ENCODE data around the gene TNFRSF1B.
"Not testable (repeated sequence)": the region's sequence is repeated elsewhere in the genome, so short reads cannot be mapped to it uniquely, and the experiment has no call there.

The TNFRSF1B gene

DNA sequence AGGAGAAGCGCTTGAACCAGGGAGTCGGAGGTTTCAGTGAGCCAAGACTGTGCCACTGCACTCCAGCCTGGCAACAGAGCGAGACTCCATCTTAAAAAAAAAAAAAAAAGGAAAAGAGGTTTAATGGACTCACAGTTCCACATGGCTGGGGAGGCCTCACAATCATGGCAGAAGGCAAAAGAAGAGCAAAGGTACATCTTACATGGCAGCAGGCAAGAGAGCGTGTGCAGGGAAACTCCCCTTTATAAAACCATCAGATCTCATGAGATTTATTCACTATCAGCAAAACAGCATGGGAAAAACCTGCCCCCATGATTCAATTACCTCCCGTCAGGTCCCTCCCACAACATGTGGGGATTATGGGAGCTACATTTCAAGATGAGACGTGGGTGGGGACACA is 57.3 kb downstream of the TNFRSF1B start:
- DNase-seq, result not testable (repeated sequence)

DNA sequence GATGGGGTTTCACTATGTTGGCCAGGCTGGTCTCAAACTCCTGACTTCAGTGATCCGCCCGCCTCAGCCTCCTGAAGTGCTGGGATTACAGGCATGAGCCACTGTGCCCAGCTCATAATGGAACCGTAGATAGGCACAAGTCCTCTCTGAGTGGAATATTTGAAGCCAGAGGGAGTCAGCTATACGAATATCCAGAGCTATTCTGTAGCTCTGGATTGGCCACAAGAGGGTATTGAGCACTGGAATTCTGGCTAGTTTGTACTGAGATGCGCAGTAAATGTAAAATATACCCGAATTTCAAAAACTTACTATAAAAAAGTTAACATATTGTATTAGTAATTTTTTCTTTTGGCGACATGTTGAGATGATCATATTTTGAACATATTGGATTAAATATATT is 62.2 kb downstream of the TNFRSF1B start:
- no peak for DNase-seq

DNA sequence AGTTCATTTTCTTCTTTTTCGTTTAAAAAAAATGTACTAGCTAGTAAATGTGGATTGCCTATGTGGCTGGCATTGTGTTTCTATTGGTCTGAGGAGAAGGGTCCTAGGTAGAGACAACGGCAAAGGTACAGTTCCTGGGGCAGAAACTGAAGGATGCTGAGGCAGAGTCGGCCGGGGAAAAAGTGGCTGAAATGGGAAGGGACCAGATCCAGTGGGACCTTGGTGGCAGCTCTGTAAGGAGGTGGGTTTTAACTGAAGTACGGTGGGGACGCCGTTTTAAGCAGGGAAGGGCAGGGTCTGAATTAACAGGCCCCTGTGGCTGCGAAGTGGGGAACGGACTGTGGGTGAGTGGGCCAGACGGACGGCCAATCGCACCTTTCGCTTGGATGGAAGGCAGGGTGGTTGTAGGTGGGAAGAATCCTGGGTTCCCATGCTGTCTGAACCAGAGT is 62.6 kb downstream of the TNFRSF1B start:
- no peak for DNase-seq

DNA sequence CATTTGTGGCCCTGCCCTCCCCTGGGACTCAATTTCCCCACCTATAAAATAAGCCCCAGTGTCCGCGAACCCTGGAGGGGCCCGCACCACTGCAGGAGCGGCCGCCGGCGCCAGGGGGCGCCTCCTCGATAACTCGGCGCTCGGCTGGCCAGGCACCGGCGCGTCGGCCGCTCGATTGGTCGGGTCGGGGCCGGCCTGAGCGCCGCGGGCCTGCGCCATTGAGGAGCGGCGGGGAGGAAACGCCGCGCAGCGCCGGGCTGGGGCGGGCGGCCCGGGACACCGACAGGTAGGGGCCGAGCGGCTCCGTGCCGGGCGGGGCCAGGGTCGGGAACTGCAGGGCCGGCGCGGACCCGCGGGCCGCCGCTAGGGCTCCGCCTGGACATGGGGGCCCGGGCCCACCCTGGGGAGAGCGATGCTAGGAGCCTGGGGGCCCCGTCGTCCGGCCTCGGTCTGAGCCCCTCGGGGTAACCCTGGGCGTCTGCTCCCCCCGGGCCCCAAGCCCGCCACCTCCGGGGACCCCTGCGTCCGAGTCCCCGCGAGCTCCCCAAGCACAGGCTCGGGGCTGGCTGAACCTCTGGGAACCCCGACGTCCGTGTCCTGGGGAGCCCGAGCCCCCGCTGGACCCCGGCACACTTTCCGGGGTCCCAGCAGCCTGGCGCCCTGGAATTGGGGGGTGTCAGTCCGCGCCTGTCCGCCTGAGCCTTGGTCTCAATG is 63.2 kb downstream of the TNFRSF1B start, which contains the start of gene VPS13D:
VPS13D (plus strand) TSS at position 196 of the 714 bp plus-strand sequence. CDS start 4,237 bp downstream, outside the sequence.
- peak; percentile 83 for DNase-seq

DNA sequence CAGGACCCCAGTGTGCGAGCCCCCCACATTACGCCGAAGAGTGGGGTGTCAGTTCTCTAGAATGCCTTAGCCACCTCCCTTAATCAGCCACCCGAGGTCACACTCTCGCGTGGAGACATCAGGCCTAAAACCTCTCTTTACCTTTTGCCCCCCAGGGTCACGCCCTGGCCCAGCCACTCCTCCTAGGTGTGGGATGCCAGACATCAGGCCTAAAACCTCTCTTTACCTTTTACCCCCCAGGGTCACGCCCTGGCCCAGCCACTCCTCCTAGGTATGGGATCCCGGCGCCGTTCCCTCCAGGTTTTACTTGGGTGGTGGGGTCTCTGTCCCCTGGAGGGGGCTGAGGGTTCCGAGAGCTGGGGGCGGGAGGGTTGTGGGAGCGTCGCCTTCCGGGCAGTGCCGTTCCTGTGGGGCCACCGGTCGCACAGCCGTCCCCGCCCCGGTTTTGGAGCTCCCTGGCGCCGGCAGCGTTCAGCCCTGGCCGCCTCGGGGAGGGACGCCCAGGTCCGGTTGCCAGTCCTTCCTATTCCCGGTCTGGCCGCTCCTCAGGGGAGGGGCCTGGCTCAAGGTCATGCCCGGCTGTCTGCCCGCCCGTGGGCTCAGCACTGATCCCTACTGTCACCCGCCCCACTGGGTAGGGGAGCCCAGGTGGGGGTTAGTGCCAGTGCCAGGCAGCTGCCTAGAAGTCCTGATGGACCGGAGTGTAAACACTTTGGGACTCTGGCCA is 63.9 kb downstream of the TNFRSF1B start:
- DNase-seq, result no peak

DNA sequence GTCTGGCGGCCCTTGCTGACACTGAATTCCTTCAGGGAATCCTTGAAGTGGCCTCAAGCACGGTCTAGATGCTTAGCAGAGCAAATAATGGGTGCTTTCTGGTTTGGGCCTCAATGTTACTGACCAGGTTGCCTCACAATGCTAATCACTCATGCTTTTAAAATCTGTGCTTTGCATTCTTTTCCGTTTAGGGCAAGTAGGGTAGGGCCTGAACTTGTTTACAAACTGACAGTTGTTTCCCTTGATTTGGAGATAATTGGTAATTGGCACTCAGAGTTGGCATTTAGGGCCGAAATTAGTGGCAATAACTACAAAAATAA is 64.4 kb downstream of the TNFRSF1B start:
- no peak for DNase-seq

DNA sequence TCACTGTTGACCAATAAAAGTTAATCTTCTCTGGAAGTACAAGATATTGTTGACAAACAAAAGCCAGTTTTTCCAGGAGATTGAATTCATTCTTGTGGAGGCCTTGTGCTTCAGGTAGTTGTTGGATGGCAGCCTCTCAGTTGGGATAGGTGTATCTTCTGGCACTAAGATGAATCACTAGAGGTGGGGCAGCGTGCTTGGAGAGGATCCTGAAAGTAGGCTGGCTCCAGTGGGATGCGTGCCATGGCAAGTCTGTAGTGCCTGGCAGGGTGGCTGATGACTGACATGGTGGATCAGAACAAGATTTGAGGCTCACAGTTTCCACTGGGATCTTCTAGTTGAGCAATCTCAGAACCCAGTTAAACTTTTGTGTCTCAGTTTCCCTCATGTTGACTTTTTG is 65.4 kb downstream of the TNFRSF1B start:
- peak; percentile 16 for DNase-seq

DNA sequence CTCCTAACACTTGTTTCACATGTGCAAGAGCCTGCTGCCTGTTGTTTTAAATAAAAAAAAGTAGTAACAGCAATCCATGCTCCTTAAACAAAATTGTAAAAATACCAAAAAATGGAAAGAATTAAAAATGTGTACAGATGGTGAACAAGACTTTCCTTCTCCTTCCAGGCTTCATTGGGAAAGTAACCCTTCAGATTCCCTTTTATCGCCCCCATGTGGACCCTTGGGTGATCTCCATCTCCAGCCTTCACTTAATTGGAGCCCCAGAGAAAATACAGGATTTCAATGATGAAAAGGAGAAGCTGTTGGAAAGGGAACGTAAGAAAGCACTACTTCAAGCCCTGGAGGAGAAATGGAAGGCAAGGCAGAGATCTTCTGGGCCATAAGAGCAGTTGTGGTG is 77.3 kb downstream of the TNFRSF1B start:
- DNase-seq, result no peak

DNA sequence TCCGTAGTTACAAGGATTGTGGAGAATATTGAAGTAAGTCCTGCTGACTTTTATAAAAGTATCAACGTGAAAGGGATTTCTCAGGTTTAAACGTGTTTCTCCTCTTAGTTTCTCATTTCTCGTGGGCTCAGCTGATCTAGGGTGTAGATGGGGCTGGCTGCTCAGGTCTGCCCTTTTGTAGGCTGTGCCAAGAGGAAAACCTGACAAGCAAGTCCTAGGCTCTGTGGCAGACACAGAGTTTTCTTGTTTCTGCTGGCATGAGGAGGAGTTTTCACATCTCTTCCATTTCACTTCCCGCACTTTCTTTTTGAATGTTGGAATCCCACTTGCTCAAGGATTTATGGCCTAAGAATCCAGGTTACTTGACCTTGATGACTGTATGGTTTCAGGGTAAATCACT is 77.8 kb downstream of the TNFRSF1B start:
- no peak for DNase-seq

DNA sequence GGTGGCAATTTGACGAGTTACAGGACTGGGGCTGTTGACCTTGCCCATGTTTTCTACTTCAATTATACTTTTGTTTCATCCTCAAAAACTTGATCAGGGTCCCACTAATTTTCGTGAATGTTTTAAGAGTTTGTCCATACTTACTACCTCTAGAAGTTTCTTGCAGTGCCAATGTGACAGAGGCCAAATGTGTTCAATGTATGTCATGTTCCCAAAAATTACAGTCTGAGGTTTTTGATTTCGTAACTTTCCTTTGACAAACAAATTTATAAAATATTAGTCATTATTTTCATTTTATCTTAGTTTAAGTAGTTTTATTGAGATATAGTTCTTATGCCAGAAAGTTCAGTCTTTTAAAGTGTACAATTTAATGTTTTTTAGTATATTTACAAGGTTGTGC is 78.3 kb downstream of the TNFRSF1B start:
- no peak for DNase-seq

DNA sequence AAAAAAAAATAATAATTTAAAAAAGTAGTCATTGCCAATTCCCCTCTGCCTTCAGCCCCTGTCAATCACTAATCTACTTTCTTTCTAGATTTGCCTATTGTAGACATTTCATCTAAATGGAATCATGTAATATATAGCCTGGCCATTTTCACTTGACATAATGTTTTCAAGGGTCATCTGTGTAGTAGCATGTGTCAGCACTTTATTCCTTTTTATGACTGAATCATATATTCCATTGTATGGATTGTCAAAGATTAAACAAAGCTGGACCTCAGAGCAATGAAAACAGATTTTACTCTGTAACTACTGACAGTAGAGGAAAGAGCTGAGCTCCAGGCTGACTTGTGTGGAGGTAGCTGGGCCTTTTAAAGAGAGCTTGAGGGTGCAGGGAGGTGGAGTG is 78.9 kb downstream of the TNFRSF1B start:
- no peak for DNase-seq

DNA sequence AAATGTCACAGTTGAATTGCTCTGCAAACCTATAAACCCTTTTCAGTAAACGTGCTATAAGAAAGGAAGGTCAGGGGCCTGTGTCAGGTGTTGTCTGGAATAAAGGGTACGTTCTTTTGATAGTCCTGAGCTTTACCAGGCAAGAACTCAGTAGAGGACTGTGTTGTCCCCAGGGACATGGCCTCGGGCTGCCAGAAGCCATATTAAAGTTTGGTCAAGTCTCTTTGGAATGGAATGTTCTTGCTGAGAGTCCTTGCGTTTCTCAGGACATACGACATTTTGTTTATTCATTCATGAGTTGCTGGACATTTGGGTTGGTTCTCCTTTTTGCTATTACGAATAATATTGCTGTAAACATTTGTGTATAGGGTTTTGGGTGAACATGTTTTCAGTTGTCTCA is 79.8 kb downstream of the TNFRSF1B start:
- no peak for DNase-seq

DNA sequence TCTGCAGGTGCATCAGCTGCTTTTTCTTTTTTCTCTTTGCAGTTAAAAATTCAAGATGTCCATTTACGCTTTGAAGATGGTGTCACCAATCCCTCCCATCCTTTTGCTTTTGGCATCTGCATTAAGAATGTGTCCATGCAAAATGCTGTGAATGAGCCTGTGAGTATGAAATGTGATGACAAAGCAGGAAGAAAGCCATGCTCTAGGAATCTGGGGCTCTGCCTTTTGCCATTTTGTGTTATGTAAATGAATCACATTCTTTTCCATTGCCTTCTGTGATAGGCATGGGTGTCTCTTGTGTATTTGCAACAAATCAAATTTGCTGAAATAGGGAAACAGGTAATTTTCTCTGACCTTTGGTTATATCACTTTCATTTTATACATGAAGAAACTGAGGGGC is 82.4 kb downstream of the TNFRSF1B start:
- DNase-seq, result no peak

DNA sequence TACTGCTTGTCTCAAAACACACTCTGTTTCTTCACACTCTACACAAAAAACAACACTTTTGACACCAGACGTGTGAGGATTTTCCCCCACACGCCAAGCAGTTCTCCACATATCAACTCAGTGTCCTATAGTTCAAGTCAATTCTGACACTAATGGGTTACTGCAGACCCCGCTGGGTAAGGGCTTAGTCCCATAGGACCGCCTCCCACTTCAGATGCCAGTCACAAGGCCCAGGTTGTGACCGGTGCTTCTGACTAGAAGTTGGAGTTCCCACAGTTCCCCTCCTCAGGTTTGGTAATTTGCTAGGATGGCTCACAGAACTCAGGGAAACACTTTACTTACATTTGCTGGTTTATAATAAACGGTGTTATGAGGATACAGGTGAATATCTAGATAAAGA is 83.0 kb downstream of the TNFRSF1B start:
- no peak for DNase-seq

DNA sequence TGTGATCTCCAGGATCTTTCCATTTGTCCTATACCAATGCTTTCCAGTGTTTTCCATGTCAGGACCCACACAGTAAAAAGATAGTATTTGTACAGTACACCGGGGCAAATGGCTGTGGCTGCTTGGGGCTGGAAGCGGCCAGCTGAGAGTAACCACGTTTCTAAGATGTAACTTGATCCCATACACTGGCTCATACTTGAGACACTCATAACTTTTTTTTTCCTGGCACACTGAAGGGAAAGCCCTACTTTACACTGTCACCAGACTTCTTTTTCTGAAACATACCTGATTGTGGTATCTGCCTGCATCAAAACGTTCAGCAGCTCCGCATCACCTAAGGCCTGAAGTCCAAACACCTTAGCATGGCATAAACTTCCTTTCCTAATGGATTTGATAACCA is 84.7 kb downstream of the TNFRSF1B start:
- DNase-seq, result no peak

DNA sequence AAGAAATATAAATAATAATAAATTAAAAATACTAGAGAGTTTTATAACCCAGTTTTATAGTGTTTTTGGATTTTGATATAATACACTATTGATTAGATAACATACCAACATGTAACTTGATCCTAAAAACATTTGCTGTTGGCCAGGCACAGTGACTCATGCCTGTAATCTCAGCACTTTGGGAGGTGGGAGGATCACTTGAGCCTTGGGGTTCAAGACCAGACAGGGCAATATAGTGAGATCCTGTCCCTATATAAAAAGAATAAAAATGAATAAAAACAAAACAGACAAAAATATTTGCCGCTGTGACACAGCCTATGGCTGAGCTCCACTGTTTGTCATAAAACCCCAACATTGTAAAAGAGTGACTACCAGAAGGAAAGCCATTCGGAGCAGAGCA is 89.1 kb downstream of the TNFRSF1B start:
- DNase-seq, result no peak

DNA sequence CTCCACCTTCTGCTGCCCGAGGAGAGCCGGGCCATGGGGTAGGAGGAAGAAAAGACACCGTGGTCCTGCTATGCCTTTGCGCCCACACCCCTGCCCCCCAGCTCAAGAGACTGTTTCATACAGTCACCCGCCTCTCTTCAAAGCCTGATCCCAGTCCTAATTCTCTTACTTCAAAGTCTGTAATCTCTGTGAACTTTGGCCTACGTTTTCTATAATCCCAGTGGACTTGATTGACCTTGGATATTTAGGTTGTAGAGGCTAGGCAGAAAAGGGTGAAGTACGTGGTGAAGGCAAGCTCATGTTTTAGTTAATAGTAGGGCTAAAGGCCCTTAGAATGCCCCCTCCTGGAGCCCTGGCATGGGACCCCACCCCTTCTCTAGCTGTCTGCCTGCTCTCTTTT is 91.5 kb downstream of the TNFRSF1B start:
- DNase-seq, result no peak

Data from stimulated activated CD4-positive, alpha-beta T cell treated with anti-CD3 and anti-CD28 coated beads, Interleukin-1b, Interleukin-23, amount 100 ng/mL, for 48 hours (primary cell).